Measurements from ENCODE around the gene TAGLN2. TPM values are rescaled to one million over a fixed set of nuclear protein-coding genes. Genes with fewer than 3 reads are reported as not detected.

The TAGLN2 gene
- total RNA-seq, 1 donor from 2014 or later: 65.1 TPM

DNA sequence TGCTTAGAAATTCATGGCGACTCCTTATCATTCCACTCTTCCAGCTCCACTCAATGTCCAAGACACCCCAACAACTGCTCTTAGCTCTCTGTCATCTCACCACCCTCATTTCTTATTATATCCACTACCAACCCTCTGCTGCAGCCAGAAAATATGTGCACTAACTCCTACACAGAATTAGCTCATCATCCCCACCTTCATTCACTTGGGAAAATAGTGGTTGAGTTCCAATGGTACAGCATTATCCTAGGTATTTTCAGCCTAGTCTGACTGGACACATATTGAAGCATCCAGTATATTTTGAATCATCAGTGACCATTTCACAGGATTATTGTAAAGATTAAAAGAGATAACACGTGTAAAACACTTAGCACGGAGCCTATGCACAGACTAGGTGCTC lies 46.2 kb downstream of the TAGLN2 start:
- DNase-seq (ENCODE audit: low read depth): no peak

DNA sequence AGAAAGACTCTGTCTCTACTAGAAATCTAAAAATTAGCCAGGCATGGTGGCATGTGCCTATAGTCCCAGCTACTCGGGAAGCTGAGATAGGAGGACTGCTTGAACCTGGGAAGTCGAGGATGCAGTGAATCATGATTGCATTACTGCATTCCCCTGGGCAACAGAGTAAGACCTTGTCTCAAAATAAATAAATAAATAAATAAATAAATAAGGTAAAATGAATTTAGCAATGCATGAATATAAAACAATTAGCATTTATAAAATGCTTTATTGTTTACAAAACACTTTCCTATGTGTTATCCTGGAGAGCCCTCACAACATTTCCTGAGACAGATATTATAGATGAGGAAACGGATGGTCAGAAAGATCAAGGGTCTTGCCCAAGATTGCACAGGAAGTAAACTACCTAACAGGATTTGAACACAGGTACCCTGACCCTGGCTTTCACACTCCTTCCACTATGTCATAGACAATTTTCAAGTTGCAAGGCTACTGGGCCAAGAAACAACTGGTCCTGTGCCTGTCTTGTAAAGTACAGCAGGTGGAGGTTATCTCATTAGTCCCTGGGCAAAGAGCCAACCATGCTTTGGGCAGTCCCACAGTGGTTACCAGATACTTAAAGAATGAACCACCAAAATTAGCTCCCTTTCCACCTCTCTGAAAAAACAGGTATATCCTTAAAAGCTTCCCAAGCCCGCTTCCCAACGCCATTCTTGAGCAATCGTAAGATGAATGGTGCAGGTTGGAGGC lies 47.4 kb downstream of the TAGLN2 start:
- peak; percentile 44 for DNase-seq (ENCODE audit: low read depth)

DNA sequence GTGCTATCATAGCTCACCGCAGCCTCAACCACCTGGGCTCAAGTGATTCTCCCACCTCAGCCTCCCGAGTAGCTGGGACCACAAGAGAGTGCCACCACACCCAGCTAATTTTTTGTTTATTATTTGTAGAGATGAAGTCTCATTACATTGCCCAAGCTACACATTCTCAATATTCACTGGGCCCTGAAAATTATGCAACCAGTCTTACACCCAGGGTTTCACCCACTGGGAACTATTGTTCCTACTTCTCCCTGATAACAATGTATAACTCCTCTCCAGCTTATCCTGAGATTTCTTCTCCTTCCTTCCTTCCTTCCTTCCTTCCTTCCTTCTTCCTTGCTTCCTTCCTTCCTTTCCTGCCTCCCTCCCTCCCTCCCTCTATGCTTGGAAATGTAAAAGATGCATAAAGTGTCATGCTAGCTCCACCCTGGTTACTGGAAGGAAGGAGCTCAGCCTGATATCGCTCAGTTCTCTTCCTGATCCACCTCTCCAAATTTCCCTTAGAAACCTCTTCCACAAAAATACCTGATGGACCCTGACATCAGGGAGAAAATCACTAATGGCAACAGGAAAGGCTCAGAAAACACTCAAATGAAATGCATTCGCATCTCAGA lies 51.7 kb downstream of the TAGLN2 start:
- no peak for DNase-seq (ENCODE audit: low read depth)

DNA sequence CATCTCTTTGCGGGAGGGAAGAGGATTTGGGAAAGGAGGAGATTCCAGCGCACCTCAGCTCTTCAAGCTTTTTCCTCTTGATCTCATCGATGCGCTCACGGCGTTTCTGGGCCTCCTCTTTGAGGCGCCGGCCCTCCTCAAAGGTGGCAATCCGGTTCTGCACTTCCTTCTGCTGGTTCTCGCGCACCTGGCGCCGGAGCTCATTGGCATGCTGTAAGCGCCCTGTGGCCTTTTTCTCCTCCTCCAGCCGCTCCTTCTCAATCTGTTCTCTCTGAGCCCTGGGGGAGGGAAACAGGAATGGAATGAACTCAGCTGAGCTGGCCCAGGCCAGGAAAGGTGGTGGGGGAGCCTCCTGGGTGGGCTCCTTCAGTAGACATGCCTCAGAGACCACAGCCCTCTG lies 52.4 kb downstream of the TAGLN2 start:
- DNase-seq (ENCODE audit: low read depth): no peak

DNA sequence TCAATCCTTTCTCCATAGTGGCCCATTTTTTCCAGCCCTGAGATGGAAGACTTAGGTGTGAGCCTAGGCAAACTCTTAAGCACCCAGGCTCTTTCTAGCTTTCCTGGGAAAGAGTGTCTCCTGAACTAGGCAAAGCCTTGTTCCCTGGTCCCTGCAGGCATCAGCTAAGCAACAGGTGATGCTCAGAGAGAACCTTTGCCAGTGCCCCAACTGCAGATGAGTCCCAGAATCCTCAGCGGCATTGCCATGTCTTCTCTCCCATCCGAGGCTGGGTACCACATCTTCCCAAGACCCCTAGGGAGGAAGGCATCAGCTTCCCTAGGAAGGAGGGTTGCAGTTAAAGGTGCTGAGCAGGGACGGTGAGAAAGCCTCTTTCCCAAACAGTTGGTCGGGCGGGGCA lies 54.6 kb downstream of the TAGLN2 start:
- DNase-seq (ENCODE audit: low read depth): no peak

DNA sequence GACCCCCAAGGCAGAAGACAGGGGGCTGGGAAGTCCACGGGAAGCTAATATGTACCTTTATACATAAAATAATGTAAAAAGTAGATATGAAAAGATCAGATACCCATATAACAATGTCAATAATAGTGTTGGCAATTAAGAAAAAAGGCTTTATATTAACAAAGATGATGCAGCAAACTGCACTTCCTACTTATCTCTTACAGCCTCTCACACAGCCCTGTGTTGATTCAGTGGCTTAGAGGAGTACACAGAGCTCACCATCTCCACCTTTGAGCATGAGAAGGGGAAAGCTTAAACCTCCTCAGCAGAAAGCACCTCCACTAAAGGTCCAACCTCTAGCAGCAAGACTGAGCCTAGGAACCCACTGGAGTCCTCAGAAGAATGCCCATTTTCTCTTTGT lies 55.7 kb downstream of the TAGLN2 start:
- DNase-seq (ENCODE audit: low read depth): no peak

DNA sequence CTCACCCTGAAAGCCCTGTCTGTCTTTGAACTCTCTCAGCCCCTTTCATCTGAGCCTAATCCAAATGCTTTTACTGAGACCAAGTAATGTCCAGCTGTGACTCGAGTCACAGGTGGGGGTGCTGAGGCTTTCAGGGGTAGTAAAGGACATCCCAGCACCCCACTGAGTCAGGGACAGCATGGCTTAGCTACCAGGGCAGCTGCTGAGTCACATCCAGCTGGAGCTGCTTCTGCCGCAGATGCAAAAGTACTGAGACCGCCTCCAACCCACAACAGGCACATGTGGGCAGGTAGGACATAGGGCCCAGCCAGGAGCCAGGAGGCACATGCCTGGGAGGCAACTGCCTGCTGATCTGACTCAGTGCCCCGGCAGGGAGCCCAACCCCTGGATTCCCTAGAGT lies 56.1 kb downstream of the TAGLN2 start:
- peak; percentile 53 for DNase-seq (ENCODE audit: low read depth)

DNA sequence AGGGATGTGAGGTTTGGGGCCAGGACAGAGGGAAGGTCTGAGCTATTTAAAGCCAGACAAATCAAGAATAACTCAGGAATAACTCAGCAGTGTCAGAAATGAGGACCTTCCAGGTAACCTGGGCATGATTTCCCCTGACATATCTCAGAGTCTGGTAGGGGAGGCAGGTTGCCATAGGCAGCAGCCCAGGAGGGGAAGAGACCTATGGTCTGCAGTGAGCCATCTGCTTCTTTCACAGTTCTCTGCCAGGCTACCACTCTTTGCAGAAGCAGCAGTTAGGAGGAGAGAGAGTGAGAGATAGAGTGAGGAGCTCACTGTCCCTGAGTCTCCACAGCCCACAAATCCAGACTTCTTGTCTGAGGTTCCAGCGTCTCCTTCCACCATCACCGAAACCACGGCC lies 56.5 kb downstream of the TAGLN2 start:
- no peak for DNase-seq (ENCODE audit: low read depth)

Small RNAs within 50 kb of the gene (microRNA-seq; reads per million reads assigned to microRNA genes)
- not detected for gene MIR4259

Other genes starting within 250 kb of the TAGLN2 start
- gene CRP, start 210.9 kb downstream of the TAGLN2 start, total RNA-seq: not detected in 2 replicates
- 14.9 and 26.5 TPM in 2 replicates for gene DUSP23, start 144.5 kb downstream of the TAGLN2 start, total RNA-seq
- not detected in 2 replicates for gene FCRL6, start 123.1 kb downstream of the TAGLN2 start, total RNA-seq
- 0.05 TPM in 2 replicates for gene SLAMF8, start 98.6 kb downstream of the TAGLN2 start, total RNA-seq
- not detected in 2 replicates for gene VSIG8, start 62.9 kb downstream of the TAGLN2 start, total RNA-seq
- not detected in 2 replicates for gene CFAP45, start 25.3 kb downstream of the TAGLN2 start, total RNA-seq
- 0.16 TPM in 1 of 2 replicates, not detected in the other for gene IGSF9, start 20.1 kb upstream of the TAGLN2 start, total RNA-seq
- gene SLAMF9, start 28.7 kb upstream of the TAGLN2 start, total RNA-seq: not detected in 2 replicates
- gene PIGM, start 106.5 kb upstream of the TAGLN2 start, total RNA-seq: 3.3 and 3.7 TPM in 2 replicates
- gene KCNJ10, start 144.7 kb upstream of the TAGLN2 start, total RNA-seq: not detected in 2 replicates
- gene KCNJ9, start 156.0 kb upstream of the TAGLN2 start, total RNA-seq: not detected in 2 replicates
- gene IGSF8, start 173.1 kb upstream of the TAGLN2 start, total RNA-seq: 27.9 and 33.5 TPM in 2 replicates
- gene ATP1A2, start 190.3 kb upstream of the TAGLN2 start, total RNA-seq: 28.2 and 60.4 TPM in 2 replicates
- 0.10 and 0.19 TPM in 2 replicates for gene ATP1A4, start 226.1 kb upstream of the TAGLN2 start, total RNA-seq

Measured in myocyte (in vitro differentiated cells).